BLaER1 (cell line): ENCODE measurements around the gene MMP19.
"Not testable (repeated sequence)": the region's sequence is repeated elsewhere in the genome, so short reads cannot be mapped to it uniquely, and the experiment has no call there.

Experiments
- H3K27ac ChIP-seq: shearing (Covaris generic); formaldehyde crosslinking; 2 replicates; pipeline ENCODE4 v1.8.1; 2022
- H3K27me3 ChIP-seq: shearing (Covaris generic); formaldehyde crosslinking; 2 replicates; pipeline ENCODE4 v1.8.1; 2022
- H3K36me3 ChIP-seq: shearing (Covaris generic); formaldehyde crosslinking; 2 replicates; pipeline ENCODE4 v1.8.1; 2022
- H3K4me1 ChIP-seq: shearing (Covaris generic); formaldehyde crosslinking; 2 replicates; pipeline ENCODE4 v1.8.1; 2022
- H3K4me2 ChIP-seq: shearing (Covaris generic); formaldehyde crosslinking; 2 replicates; pipeline ENCODE4 v1.8.1; 2022
- H3K4me3 ChIP-seq: shearing (Covaris generic); formaldehyde crosslinking; 2 replicates; pipeline ENCODE4 v1.8.1; 2022
- H3K9ac ChIP-seq: shearing (Covaris generic); formaldehyde crosslinking; 2 replicates; pipeline ENCODE4 v1.8.1; 2022
- H3K9me3 ChIP-seq: shearing (Covaris generic); formaldehyde crosslinking; 2 replicates; pipeline ENCODE4 v1.8.1; 2022
- H4K20me1 ChIP-seq: shearing (Covaris generic); formaldehyde crosslinking; 2 replicates; pipeline ENCODE4 v1.8.1; 2022
- Cebpa-rat ChIP-seq: shearing (Covaris generic); IDR thresholded peaks from 2 replicates; pipeline ENCODE4 v1.8.1; 2022

The MMP19 gene

DNA sequence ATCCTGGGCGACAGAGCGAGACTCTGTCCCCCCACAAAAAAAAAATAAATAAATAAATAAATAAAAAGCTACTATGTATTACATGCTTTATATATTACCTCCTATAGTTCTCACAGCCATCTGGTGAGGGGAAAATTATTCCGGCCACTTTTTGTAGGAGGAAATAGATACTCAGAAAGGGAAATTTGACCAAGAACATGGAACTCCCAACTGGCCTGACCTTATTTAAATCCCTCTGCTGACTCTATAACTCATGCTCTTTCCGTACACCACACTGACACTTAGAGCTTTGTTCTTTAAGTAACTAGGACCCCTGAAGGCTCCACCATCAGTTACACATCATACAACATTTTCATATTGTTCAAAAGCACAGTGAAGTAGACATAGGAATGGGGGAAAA, 2.2 kb upstream of the MMP19 start:
- H3K4me3 ChIP-seq, result no peak overlapping the region
- no peaks in the 10 kb centered on the region for H3K36me3 ChIP-seq
- H4K20me1 ChIP-seq, result no peaks in the 10 kb centered on the region
- no peaks in the 10 kb centered on the region for H3K9me3 ChIP-seq
- H3K27ac ChIP-seq, result no peak overlapping the region
- no peak for TF ChIP-seq Cebpa-rat
- no peaks in the 10 kb centered on the region for H3K27me3 ChIP-seq
- no peak overlapping the region for H3K4me2 ChIP-seq
- no peak overlapping the region for H3K9ac ChIP-seq
- peaks cover 16% of the 10 kb centered on the region; the same call in 1 of the 2 replicates for H3K4me1 ChIP-seq

DNA sequence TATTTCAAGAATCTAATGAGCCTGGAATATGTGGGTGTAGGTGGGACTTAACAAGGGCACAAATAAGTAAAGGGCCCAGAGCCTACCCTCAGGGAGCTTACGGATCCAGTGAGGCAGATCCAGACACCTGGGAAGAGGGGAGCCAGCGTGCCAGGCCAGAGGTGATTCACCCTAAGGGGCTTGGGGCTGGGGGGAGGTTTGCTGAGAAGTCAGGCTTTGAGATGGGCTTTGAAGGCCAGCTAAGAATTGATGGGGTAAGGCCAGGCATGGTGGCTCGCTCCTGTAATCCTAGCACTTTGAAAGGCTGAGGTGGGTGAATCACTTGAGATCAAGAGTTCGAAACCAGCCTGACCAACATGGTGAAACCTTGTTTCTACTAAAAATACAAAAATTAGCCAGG, 695 bp upstream of the MMP19 start:
- H3K9me3 ChIP-seq, result no peaks in the 10 kb centered on the region
- no peak overlapping the region for H3K4me3 ChIP-seq
- H3K4me1 ChIP-seq, result peaks cover 16% of the 10 kb centered on the region; the same call in 1 of the 2 replicates
- no peak overlapping the region for H3K27ac ChIP-seq
- no peaks in the 10 kb centered on the region for H3K27me3 ChIP-seq
- no peak overlapping the region for H3K9ac ChIP-seq
- no peak overlapping the region for H3K4me2 ChIP-seq
- TF ChIP-seq Cebpa-rat, result no peak
- no peaks in the 10 kb centered on the region for H3K36me3 ChIP-seq
- H4K20me1 ChIP-seq, result no peaks in the 10 kb centered on the region

DNA sequence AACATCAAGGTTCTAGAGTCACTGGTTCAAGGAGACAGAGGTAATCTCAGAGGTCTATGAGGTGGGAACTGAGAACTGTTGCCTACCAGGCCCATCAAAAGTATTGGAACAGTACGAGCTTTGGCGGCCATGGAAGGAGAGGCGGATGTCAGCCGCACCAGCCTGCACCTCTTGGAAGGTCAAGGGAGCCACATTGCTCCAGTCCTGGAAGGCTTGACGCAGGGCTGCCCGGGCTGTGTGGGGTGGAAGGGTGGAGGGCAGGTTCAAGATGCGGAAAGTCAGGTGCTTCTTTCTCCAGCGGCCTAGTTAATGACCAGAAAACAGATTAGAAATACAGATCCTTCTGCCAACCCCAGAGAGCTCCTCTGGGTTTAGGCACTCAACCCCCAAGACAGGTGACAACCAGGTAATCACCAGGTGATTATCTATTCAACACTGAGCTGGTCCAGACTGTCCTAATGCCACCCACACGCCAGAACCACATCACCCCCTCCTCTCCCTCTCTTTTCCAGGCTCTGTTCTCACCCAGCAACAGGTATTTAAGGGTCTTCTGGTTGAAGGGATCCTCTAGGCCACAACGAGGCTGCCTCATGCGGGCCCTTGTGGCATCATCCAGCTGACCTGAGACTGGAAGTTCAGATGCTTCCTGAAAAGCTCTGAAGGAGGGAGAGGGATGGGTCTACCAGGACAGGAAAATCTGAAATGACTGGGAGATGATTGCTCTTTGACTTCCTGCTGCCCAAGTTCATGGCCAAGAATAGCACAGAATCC, 2.0 kb downstream of the MMP19 start:
- no peak for TF ChIP-seq Cebpa-rat
- Histone ChIP-seq H3K4me1 (peaks cover 14% of the 10 kb centered on the region; the same call in 1 of the 2 replicates), H3K4me2 (peak overlapping the region; percentile 20), H3K9me3 (no peaks in the 10 kb centered on the region), H3K27ac (no peak overlapping the region), H3K4me3 (no peak overlapping the region), H3K36me3 (no peaks in the 10 kb centered on the region), H3K27me3 (no peaks in the 10 kb centered on the region), H4K20me1 (no peaks in the 10 kb centered on the region), H3K9ac (no peak overlapping the region)

DNA sequence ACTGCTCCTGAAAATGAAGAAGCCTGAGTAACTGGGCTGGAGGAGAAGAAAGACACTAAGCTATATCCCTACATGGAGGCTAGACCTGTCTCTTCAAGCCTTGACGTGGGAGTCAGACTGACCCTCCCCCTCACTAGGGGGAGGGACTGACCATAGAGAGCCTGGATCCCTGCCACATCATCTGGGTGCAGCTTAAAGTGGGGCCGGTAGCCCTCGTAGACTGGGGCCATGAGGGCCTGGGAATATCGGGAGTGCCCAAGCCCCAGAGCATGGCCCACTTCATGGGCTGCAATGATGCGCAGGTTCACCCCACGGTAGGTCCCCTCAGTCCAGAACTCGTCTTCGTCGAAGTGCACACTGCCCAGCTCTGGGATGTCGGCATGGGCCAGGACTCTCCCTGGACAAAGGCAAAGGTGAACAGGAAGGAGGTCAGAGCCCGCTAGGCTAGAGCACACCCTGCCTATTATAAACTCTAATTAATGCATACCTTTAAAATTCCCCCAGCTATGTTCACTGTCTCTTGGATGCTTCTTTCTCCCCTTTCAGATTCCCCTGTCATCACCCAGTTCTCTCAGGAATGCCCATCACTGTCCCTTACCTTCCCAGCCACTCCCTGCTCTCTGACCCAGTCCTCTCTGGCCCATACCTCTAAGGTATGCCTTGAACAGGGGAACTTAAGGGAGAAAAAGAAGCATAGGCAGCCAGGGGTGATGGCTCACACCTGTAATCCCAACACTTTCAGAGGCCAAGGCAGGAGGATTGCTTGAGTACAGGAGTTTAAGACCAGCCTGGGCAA, 3.2 kb downstream of the MMP19 start:
- TF ChIP-seq Cebpa-rat, result no peak
- H3K27ac ChIP-seq, result no peak overlapping the region
- H3K27me3 ChIP-seq, result no peaks in the 10 kb centered on the region
- H3K4me1 ChIP-seq, result peaks cover 8% of the 10 kb centered on the region; the same call in 1 of the 2 replicates
- no peaks in the 10 kb centered on the region for H4K20me1 ChIP-seq
- no peaks in the 10 kb centered on the region for H3K36me3 ChIP-seq
- H3K4me2 ChIP-seq, result no peak overlapping the region
- no peak overlapping the region for H3K4me3 ChIP-seq
- no peaks in the 10 kb centered on the region for H3K9me3 ChIP-seq
- H3K9ac ChIP-seq, result no peak overlapping the region

DNA sequence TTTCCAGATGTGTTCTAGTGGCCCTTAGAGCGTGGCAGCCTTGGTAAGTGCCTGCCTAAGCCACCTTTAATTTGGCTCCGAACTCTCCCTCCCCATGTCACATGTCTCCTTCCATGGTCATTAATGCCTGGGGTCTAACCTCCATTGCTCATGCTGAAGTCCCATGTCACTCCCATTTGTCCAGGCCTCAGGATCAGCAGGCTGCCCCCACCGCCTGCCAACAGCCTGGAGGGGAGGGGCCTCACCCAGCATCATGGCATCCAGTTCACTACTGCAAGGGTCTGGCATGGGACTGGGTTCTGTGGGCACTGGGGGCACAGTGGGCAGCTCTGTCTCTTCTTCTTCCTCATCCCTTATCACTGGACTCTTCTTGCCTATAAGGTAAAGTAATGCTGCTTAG, 4.4 kb downstream of the MMP19 start:
- Histone ChIP-seq H4K20me1 (no peaks in the 10 kb centered on the region), H3K27ac (no peak overlapping the region), H3K4me1 (peaks cover 8% of the 10 kb centered on the region; the same call in 1 of the 2 replicates), H3K36me3 (no peaks in the 10 kb centered on the region), H3K9ac (no peak overlapping the region), H3K4me3 (no peak overlapping the region), H3K27me3 (no peaks in the 10 kb centered on the region), H3K9me3 (no peaks in the 10 kb centered on the region), H3K4me2 (no peak overlapping the region)
- no peak for TF ChIP-seq Cebpa-rat

DNA sequence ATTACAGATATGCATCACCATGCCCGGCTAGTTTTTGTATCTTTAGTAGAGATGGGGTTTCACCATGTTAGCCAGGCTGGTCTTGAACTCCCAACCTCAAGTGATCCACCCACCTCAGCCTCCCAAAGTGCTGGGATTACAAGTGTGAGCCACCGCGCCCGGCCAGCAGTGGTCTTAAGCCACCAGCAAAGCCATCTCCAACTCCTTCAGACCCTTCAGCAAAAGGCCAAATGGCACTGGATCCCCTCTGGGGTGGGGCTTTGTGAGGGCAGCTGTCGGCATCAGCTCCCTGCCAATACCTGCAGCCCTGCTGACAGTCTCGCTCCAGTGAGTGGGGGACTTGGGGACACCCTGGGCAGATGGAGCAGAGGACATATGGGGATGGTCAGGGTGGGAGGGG, 8.3 kb downstream of the MMP19 start:
- peaks cover 16% of the 10 kb centered on the region for H3K4me1 ChIP-seq
- H3K36me3 ChIP-seq, H4K20me1 ChIP-seq, H3K27ac ChIP-seq, H3K9me3 ChIP-seq, H3K4me3 ChIP-seq, H3K9ac ChIP-seq, H3K27me3 ChIP-seq, H3K4me2 ChIP-seq: not testable (repeated sequence)

DNA sequence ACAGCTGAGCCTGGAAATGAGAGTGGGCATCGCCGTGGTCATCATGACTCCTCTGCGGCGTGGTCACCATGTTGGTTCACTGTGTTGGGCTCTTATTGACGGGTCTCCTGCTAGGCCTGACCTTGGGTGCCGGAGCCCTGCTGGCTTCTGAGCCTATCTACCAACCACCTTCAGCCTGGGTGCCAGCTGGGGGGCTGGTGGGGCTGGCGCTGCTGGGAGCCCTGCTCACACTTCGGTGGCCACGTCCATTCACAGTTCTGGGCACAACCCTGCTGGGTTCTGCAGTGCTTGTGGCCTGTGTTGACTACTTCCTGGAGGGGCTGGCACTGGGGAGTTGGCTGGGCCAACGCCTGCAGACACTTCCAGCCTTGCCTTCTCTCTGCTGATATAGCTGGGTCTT, 9.7 kb downstream of the MMP19 start:
- Histone ChIP-seq H3K36me3 (peaks cover 4% of the 10 kb centered on the region), H3K27me3 (no peaks in the 10 kb centered on the region), H3K9me3 (no peaks in the 10 kb centered on the region), H3K4me3 (no peak overlapping the region), H3K27ac (no peak overlapping the region), H3K4me2 (no peak overlapping the region), H4K20me1 (no peaks in the 10 kb centered on the region), H3K4me1 (peaks cover 26% of the 10 kb centered on the region), H3K9ac (no peak overlapping the region)
- no peak for TF ChIP-seq Cebpa-rat

DNA sequence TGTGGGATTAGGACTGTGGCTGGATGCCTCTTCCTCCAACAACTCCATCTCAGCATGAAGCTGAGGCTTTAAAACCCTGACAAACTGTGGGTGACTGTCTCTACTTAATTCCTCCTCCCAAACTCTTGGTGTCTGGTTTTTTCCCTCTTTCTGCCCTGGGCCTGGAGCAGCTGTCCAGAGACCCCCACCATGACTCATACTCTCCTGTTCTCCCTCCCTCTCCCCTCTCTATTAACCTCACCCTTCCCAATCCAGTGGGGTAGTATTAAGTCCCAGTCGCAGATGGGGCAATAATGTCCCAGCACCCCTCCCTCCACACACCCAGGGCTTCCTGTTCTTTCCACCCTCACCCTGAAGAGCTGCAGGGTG, 11.3 kb downstream of the MMP19 start:
- Histone ChIP-seq H3K27ac (no peak overlapping the region), H3K9ac (0 out of 2 replicates have a peak overlapping the region, but pooled peaks have one; percentile 86), H3K9me3 (no peaks in the 10 kb centered on the region), H4K20me1 (no peaks in the 10 kb centered on the region), H3K4me3 (peak overlapping the region; percentile 88; the same call in 1 of the 2 replicates), H3K4me1 (peaks cover 42% of the 10 kb centered on the region), H3K4me2 (peak overlapping the region; percentile 97), H3K36me3 (peaks cover 14% of the 10 kb centered on the region), H3K27me3 (no peaks in the 10 kb centered on the region)
- TF ChIP-seq Cebpa-rat, result no peak

DNA sequence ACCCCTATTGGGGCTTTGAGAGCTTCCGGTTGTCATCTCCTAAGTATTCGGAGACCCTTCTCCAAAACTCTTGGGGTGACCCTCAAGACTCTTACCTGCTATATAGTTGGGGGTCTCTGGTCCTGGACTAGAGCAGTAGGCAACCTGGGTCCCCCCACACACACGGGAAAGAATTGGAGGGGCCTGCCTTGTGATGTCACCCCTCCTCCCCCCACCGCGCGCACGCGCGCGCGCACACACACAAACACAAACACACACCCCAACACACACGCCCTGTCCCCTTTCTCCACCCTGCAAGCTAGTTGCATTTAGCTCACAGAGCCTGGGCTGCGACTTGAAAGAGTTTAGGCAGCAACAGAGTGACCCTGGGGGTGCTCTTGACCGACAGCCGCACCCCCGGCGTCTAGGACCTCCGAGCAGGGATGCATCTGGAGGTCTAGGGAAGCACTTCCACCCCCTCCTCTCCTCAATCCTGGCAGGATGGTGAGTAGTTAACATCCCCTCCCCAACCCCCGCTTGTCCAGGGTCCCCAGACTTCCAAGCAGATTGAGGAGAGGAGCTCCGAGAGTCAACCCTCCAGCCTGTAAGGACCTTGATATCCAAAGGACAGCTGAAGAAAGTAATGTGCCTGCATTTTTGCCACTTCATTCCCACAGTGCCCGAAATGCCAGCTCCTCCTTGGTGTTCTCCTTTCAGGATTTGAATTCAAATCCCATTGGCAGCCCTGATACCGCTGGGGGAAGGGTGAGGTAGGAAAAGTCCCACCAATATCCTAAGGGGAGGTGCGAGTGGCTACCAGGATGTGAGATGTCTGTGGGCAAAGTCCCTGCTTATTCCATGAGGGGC, 11.9 kb downstream of the MMP19 start:
- Histone ChIP-seq H3K9me3 (no peaks in the 10 kb centered on the region), H3K4me1 (peaks cover 48% of the 10 kb centered on the region), H3K36me3 (peaks cover 14% of the 10 kb centered on the region), H3K4me3 (peak overlapping the region; percentile 88), H3K9ac (peak overlapping the region; percentile 86), H3K4me2 (peak overlapping the region; percentile 97), H3K27ac (peak overlapping the region; percentile 84), H4K20me1 (no peaks in the 10 kb centered on the region), H3K27me3 (no peaks in the 10 kb centered on the region)
- TF ChIP-seq Cebpa-rat, result no peak
